Measurements from ENCODE around the gene CDK14. TPM values are rescaled to one million over a fixed set of nuclear protein-coding genes. Genes with fewer than 3 reads are reported as not detected.

CDK14 gene
- total RNA-seq, 1 experiment from 2014 or later = 57.9 TPM

DNA sequence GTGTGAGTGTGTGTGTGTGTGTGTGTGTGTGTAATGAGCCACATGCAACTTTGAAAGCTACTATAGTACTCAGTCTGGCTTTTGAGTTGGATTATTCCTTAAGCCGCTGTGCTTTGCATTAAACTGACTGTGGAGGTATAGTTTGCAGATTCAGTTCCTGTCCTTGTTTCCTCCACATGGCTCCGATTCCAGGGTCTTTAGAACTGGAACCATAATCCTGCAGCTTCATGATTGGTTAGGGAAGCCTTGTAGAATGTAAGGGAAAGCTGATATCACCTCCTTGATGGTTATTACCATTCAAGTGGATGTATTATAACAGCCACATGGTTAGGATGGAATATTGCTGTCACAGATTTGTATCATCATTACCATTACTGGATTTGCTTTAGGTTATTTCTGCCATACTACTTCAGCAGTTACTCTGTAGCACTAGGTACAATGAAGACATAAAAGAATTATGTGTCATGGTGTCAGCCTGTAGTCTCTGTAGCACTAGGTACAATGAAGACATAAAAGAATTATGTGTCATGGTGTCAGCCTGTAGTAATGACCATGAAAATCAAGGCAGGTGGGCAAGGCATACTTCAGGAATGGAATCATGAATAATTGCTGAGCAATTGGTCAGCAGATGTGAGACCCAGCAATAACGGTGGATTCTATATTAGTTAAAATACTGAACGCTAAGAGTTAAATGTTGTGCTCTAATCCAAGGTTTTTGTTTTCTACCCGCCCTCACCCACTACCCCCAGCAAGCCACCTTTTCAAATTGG is 393.1 kb downstream of the CDK14 start (continued):
- TF ChIP-seq, protein P1, sequence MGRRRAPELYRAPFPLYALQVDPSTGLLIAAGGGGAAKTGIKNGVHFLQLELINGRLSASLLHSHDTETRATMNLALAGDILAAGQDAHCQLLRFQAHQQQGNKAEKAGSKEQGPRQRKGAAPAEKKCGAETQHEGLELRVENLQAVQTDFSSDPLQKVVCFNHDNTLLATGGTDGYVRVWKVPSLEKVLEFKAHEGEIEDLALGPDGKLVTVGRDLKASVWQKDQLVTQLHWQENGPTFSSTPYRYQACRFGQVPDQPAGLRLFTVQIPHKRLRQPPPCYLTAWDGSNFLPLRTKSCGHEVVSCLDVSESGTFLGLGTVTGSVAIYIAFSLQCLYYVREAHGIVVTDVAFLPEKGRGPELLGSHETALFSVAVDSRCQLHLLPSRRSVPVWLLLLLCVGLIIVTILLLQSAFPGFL (CRISPR knock-in tag; IDR thresholded peaks at IDR 0.05; ENCODE audit: borderline replicate concordance) = no peak

DNA sequence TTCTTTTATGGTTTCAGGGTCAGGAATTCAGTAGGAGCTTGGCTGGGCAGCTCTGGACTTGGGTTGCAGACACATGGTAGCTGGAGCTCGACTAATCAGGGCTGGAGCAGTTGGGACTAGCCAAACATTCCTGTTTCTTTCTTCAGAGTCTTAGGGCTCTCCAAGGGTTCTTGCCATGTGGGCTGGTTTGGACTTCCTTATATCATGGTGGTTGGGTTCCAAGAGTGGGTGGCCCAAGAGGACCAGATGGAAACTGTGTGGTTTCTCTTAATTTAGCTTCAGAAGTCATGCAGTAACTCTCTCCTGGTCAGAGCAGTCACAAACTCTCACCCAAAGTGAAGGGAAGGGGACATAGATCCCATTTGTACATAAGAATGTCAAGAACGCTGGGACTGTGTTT is 398.0 kb downstream of the CDK14 start:
- TF ChIP-seq NFYB (CRISPR knock-in tag; conservative IDR thresholded peaks at IDR 0.05; ENCODE audit: low read depth) (no peak), MXD4 (CRISPR knock-in tag; IDR thresholded peaks at IDR 0.05; ENCODE audit: borderline replicate concordance) (no peak), ZNF317 (CRISPR knock-in tag; IDR thresholded peaks at IDR 0.05; ENCODE audit: borderline replicate concordance, low read depth) (no peak), GTF2I (CRISPR knock-in tag; conservative IDR thresholded peaks at IDR 0.05) (no peak), GABPB1 (CRISPR knock-in tag; IDR thresholded peaks at IDR 0.05) (no peak), OVOL2 (CRISPR knock-in tag; IDR thresholded peaks at IDR 0.05; ENCODE audit: borderline replicate concordance) (no peak), ATF3 (CRISPR knock-in tag; conservative IDR thresholded peaks at IDR 0.05) (no peak), TCF7 (CRISPR knock-in tag; IDR thresholded peaks at IDR 0.05; ENCODE audit: low read depth) (no peak), EMX1 (CRISPR knock-in tag; IDR thresholded peaks at IDR 0.05) (no peak), FOXK1 (CRISPR knock-in tag; IDR thresholded peaks at IDR 0.05) (no peak), NFATC4 (CRISPR knock-in tag; IDR thresholded peaks at IDR 0.05) (no peak), ZNF396 (CRISPR knock-in tag; IDR thresholded peaks at IDR 0.05; ENCODE audit: borderline replicate concordance) (no peak), TP53 (CRISPR knock-in tag; IDR thresholded peaks at IDR 0.05) (no peak), ZNF281 (CRISPR knock-in tag; IDR thresholded peaks at IDR 0.05) (no peak), ZMAT4 (CRISPR knock-in tag; IDR thresholded peaks at IDR 0.05) (no peak), ZNF121 (CRISPR knock-in tag; IDR thresholded peaks at IDR 0.05) (no peak), ESRRA (CRISPR knock-in tag; IDR thresholded peaks at IDR 0.05; ENCODE audit: borderline replicate concordance) (no peak)
- TF ChIP-seq, protein P2, sequence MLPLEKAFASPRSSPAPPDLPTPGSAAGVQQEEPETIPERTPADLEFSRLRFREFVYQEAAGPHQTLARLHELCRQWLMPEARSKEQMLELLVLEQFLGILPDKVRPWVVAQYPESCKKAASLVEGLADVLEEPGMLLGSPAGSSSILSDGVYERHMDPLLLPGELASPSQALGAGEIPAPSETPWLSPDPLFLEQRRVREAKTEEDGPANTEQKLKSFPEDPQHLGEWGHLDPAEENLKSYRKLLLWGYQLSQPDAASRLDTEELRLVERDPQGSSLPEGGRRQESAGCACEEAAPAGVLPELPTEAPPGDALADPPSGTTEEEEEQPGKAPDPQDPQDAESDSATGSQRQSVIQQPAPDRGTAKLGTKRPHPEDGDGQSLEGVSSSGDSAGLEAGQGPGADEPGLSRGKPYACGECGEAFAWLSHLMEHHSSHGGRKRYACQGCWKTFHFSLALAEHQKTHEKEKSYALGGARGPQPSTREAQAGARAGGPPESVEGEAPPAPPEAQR (CRISPR knock-in tag; IDR thresholded peaks at IDR 0.05) = no peak
- ATAC-seq (no peak), DNase-seq (ENCODE audit: low spot score) (no peak)
- H3K36me3 Mint-ChIP-seq = 0 out of 2 replicates have a peak, but pooled peaks cover 3% of the 10 kb centered on the region
- H3K4me1 Mint-ChIP-seq = no peaks in the 10 kb centered on the region
- POLR2A ChIA-PET = no interaction called here
- H3K4me3 Mint-ChIP-seq = no peak overlapping the region
- H3K27me3 Mint-ChIP-seq (ENCODE audit: low read depth) = no peaks in the 10 kb centered on the region
- H3K9me3 Mint-ChIP-seq = no peaks in the 10 kb centered on the region
- CTCF ChIA-PET = no interaction called here
- H3K27ac Mint-ChIP-seq = no peak overlapping the region
